Parathyroid adenoma (tissue), 2 donors: Measurements from ENCODE around the gene BMP8A.

Experiments
- H2AFZ ChIP-seq: fragments of 300-600 bp; sonication (generic); one replicate; pipeline ENCODE4 v1.7.0; 2017; ENCODE audit warnings: antibody characterized with exemption, mild to moderate bottlenecking
- H3K27ac ChIP-seq: fragments of 300-600 bp; sonication (generic); one replicate; pipeline ENCODE4 v1.7.0; 2017
- H3K27me3 ChIP-seq: fragments of 300-600 bp; sonication (generic); one replicate; pipeline ENCODE4 v1.7.0; 2017; ENCODE audit warnings: low read length; ENCODE audit not compliant: control insufficient read depth, insufficient read depth
- H3K36me3 ChIP-seq: fragments of 300-600 bp; sonication (generic); one replicate; pipeline ENCODE4 v1.7.0; 2017; ENCODE audit warnings: low read length; ENCODE audit not compliant: control insufficient read depth, insufficient read depth
- H3K4me1 ChIP-seq: fragments of 300-600 bp; sonication (generic); one replicate; pipeline ENCODE4 v1.7.0; 2017; ENCODE audit warnings: control low read depth
- H3K4me2 ChIP-seq: fragments of 300-600 bp; sonication (generic); one replicate; pipeline ENCODE4 v1.7.0; 2017; ENCODE audit warnings: low read length
- H3K4me3 ChIP-seq: fragments of 300-600 bp; sonication (generic); one replicate; pipeline ENCODE4 v1.7.0; 2017; ENCODE audit warnings: low read depth, low read length
- H3K79me2 ChIP-seq: fragments of 300-600 bp; sonication (generic); one replicate; pipeline ENCODE4 v1.7.0; 2017; ENCODE audit warnings: control low read depth
- H3K9ac ChIP-seq: fragments of 300-600 bp; sonication (generic); one replicate; pipeline ENCODE4 v1.7.0; 2017; ENCODE audit warnings: mild to moderate bottlenecking
- H3K9me3 ChIP-seq: fragments of 300-600 bp; sonication (generic); one replicate; pipeline ENCODE4 v1.7.0; 2017; ENCODE audit warnings: low read length; ENCODE audit not compliant: control insufficient read depth
- CTCF ChIP-seq: fragments of 300-600 bp; sonication (generic); IDR thresholded peaks from one replicate; pipeline ENCODE4 v1.7.0; 2017; ENCODE audit warnings: antibody characterized with exemption, mild to moderate bottlenecking
- donor health status: primary hyperparathyroidism.

Gene BMP8A

GRCh38 chr1:39539252-39539790 is 47.9 kb downstream of the BMP8A start:
- Histone ChIP-seq H3K9ac (no peak overlapping the region), H3K4me3 (no peak overlapping the region), H3K27ac (no peak overlapping the region), H2AFZ (no peak overlapping the region), H3K4me1 (no peaks in the 10 kb centered on the region), H3K27me3 (no peaks in the 10 kb centered on the region), H3K9me3 (no peaks in the 10 kb centered on the region), H3K79me2 (no peaks in the 10 kb centered on the region), H3K36me3 (no peaks in the 10 kb centered on the region), H3K4me2 (no peak overlapping the region)
- TF ChIP-seq CTCF: peak; percentile 74

GRCh38 chr1:39540504-39541031 is 49.1 kb downstream of the BMP8A start:
- Histone ChIP-seq H3K27me3 (no peaks in the 10 kb centered on the region), H3K36me3 (no peaks in the 10 kb centered on the region), H3K4me1 (no peaks in the 10 kb centered on the region), H3K9ac (no peak overlapping the region), H3K9me3 (no peaks in the 10 kb centered on the region), H2AFZ (no peak overlapping the region), H3K4me2 (no peak overlapping the region), H3K27ac (no peak overlapping the region), H3K79me2 (no peaks in the 10 kb centered on the region), H3K4me3 (no peak overlapping the region)
- no peak for TF ChIP-seq CTCF

- H3K27ac ChIP-seq: no peak overlapping the region
- no peaks in the 10 kb centered on the region for H3K9me3 ChIP-seq
- H3K4me1 ChIP-seq: no peaks in the 10 kb centered on the region
- TF ChIP-seq CTCF: no peak
- no peaks in the 10 kb centered on the region for H3K79me2 ChIP-seq
- H3K4me2 ChIP-seq: no peak overlapping the region
- H3K4me3 ChIP-seq: no peak overlapping the region
- H2AFZ ChIP-seq: no peak overlapping the region
- no peaks in the 10 kb centered on the region for H3K27me3 ChIP-seq
- H3K36me3 ChIP-seq: no peaks in the 10 kb centered on the region
- H3K9ac ChIP-seq: no peak overlapping the region
Observed at GRCh38 chr1:39542924-39543323, 51.5 kb downstream of the BMP8A start.

GRCh38 chr1:39544327-39544726 is 52.9 kb downstream of the BMP8A start:
- H3K36me3 ChIP-seq: no peaks in the 10 kb centered on the region

More at GRCh38 chr1:39544327-39544726, 52.9 kb downstream of the BMP8A start:
- no peaks in the 10 kb centered on the region for H3K27me3 ChIP-seq
- H3K9me3 ChIP-seq: no peaks in the 10 kb centered on the region
- no peak overlapping the region for H3K4me3 ChIP-seq
- no peak overlapping the region for H3K4me2 ChIP-seq
- no peak overlapping the region for H2AFZ ChIP-seq
- H3K27ac ChIP-seq: no peak overlapping the region
- no peak overlapping the region for H3K9ac ChIP-seq
- no peak for TF ChIP-seq CTCF
- H3K4me1 ChIP-seq: no peaks in the 10 kb centered on the region
- no peaks in the 10 kb centered on the region for H3K79me2 ChIP-seq
